PC-9 (cell line): ENCODE results near the gene SLC38A3. TPM values are rescaled to one million over a fixed set of nuclear protein-coding genes. Genes with fewer than 3 reads are reported as not detected.

Source experiments
- BruUV-seq: library from RNA; stranded (reverse); fragments of 400-500 nt; replicated peaks from 2 replicates; lab custom pipeline; 2021; lab: Mats Ljungman, UMichigan
- CTCF ChIA-PET: fragments of 300-600 bp; sonication (Branson Sonifier 250); formaldehyde crosslinking; loops from one replicate; lab custom pipeline; 2022; ENCODE audit warnings: antibody characterized with exemption; lab: Charles Lee
- POLR2A ChIA-PET: fragments of 300-600 bp; sonication (Branson Sonifier 250); formaldehyde crosslinking; loops from one replicate; lab custom pipeline; 2022; ENCODE audit warnings: antibody characterized with exemption; ENCODE audit not compliant: unreplicated experiment; lab: Charles Lee
- DNase-seq, 2 experiments: peaks; one replicate each; pipeline versions ENCODE4 v3.0.0 to v3.0.0-alpha.2; 2015 to 2022; ENCODE audit warnings: mixed read lengths in 1 of 2
- H2AFZ ChIP-seq: fragments of 200-600 bp; sonication (generic); 2 replicates; pipeline ENCODE4 v1.8.1; 2017; ENCODE audit warnings: antibody characterized with exemption
- H3F3A ChIP-seq: fragments of 200-600 bp; sonication (generic); 2 replicates; pipeline ENCODE4 v1.8.1; 2017; ENCODE audit warnings: antibody characterized with exemption, mild to moderate bottlenecking, low read depth; ENCODE audit not compliant: insufficient read depth
- H3K27ac ChIP-seq: fragments of 200-600 bp; sonication (generic); 2 replicates; pipeline ENCODE4 v1.6.1; 2016; ENCODE audit warnings: mixed run types
- H3K27me3 ChIP-seq: fragments of 200-600 bp; sonication (generic); 2 replicates; pipeline ENCODE4 v1.6.1; 2016; ENCODE audit warnings: low read depth, mixed run types; ENCODE audit not compliant: insufficient read depth
- H3K36me3 ChIP-seq: fragments of 200-600 bp; sonication (generic); 2 replicates; pipeline ENCODE4 v1.6.1; 2016; ENCODE audit warnings: low read depth, mixed run types
- H3K4me1 ChIP-seq: fragments of 200-600 bp; sonication (generic); replicated peaks from 2 replicates; pipeline ENCODE4 v1.6.1; 2016; ENCODE audit warnings: mixed run types; ENCODE audit not compliant: insufficient read depth
- H3K4me2 ChIP-seq: fragments of 200-600 bp; sonication (generic); 2 replicates; pipeline ENCODE4 v1.6.1; 2017; ENCODE audit warnings: mixed run types
- H3K4me3 ChIP-seq: fragments of 200-600 bp; sonication (generic); 2 replicates; pipeline ENCODE4 v1.6.1; 2016; ENCODE audit warnings: mixed run types
- H3K79me2 ChIP-seq: fragments of 200-600 bp; sonication (generic); 2 replicates; pipeline ENCODE4 v1.6.1; 2017; ENCODE audit warnings: low read depth, mixed run types
- H3K9me2 ChIP-seq: fragments of 200-600 bp; sonication (generic); 2 replicates; pipeline ENCODE4 v1.8.1; 2017; ENCODE audit warnings: mild to moderate bottlenecking; ENCODE audit not compliant: insufficient read depth
- H3K9me3 ChIP-seq: fragments of 200-600 bp; sonication (generic); 2 replicates; pipeline ENCODE4 v1.8.1; 2016; ENCODE audit warnings: low read depth; ENCODE audit not compliant: insufficient read depth
- H4K20me1 ChIP-seq: fragments of 200-600 bp; sonication (generic); 2 replicates; pipeline ENCODE4 v1.8.1; 2017; ENCODE audit not compliant: insufficient read depth
- CTCF ChIP-seq: fragments of 200-600 bp; sonication (generic); conservative IDR thresholded peaks from 2 replicates; pipeline ENCODE4 v1.6.1; 2017; ENCODE audit warnings: mixed run types, antibody characterized with exemption, mild to moderate bottlenecking, moderate library complexity
- EZH2 ChIP-seq: fragments of 200-600 bp; sonication (generic); IDR thresholded peaks from 2 replicates; pipeline ENCODE4 v1.8.0; 2017; ENCODE audit warnings: antibody characterized with exemption, low read depth
- intact Hi-C: fragments of 100-400 bp; cut with micrococcal nuclease; formaldehyde crosslinking; loops from one replicate; pipeline ENCODE4 v1.10.0; 2022; ENCODE audit not compliant: unreplicated experiment
- total RNA-seq: library from RNA; stranded (reverse); gene quantifications from 2 replicates; pipeline ENCODE4 v1.2.3, GENCODE V29; 2021

SLC38A3 gene
- total RNA-seq, 1 experiment from 2014 or later: 0.37 TPM

- TF ChIP-seq EZH2 (no peak), CTCF (no peak)
- peaks cover 33% of the 10 kb centered on the region for H3K4me1 ChIP-seq
- H3K79me2 ChIP-seq: peaks cover 18% of the 10 kb centered on the region
- ChIA-PET POLR2A (no interaction called here), CTCF (no interaction called here)
- no peaks in the 10 kb centered on the region for H3K27me3 ChIP-seq
- H4K20me1 ChIP-seq: no peaks in the 10 kb centered on the region; the same call in 1 of the 2 replicates
- H3K4me3 ChIP-seq: no peak overlapping the region
- no peak overlapping the region for H3K4me2 ChIP-seq
- no peak overlapping the region for H3K27ac ChIP-seq
- no peaks in the 10 kb centered on the region for H3K9me2 ChIP-seq
- H2AFZ ChIP-seq: no peak overlapping the region
- no peak for DNase-seq
- no peaks in the 10 kb centered on the region for H3K9me3 ChIP-seq
- peaks cover 31% of the 10 kb centered on the region for H3F3A ChIP-seq
- intact Hi-C loops: no loop called here
- H3K36me3 ChIP-seq: no peaks in the 10 kb centered on the region
- BruUV-seq: no TSS peak
Observed at GRCh38 chr3:50245251-50245745, 40.2 kb downstream of the SLC38A3 start.

DNA sequence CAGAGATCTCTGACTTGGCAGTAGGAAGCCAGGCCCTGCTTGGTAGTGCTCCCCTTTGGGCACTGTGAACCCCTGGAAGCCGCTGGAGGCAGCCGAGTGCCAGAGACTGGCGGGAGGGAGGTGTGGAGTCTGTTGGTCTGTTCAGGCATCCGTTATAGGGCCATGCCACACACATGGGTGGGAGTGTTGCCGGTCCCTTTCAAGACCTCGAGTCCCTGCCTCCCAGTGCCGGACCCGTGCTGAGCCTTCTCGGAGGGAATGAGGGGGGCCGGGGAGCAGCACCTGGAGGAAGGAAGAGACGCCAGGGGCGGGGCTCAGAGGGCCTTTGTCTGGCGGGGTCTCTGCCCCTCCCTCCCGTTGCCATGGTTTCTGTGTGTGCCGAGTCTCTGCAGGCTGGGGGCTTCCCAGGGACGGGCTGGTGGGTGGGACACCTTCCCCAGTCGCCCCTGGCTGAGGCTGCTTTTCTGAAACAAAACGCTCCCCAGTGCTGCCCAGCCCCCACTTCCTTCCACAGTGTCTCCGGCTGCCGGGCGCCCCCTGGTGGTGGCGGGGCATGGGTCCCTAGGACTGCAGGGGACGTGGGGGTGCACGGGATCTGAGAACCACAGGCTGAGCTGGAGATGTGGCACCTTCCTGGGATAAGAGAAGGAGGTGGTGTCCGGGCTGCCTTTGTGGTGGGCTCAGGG, 40.9 kb downstream of the SLC38A3 start:
- H3K79me2 ChIP-seq: peaks cover 20% of the 10 kb centered on the region
- no peaks in the 10 kb centered on the region; the same call in 1 of the 2 replicates for H4K20me1 ChIP-seq
- intact Hi-C loops: loop anchor here (1.0 kb wide), 1 partner anchor 19 kb away; no protein-coding TSS in a partner anchor

More for the DNA sequence above, 40.9 kb downstream of the SLC38A3 start:
- ChIA-PET CTCF (interaction anchor here (0.6 to 1.4 kb wide), 11 partner anchors 8 to 71 kb away, joined by 3 to 22 read pairs (median 5); partner anchors contain the start of genes GNAI2, HYAL3 and NAA80), POLR2A (interaction anchor here (0.8 to 1.1 kb wide), 3 partner anchors 10 to 91 kb away, joined by 3 to 10 read pairs (median 5); partner anchors contain the start of gene GNAI2)
- no peaks in the 10 kb centered on the region for H3K36me3 ChIP-seq
- peak overlapping the region; percentile 64 for H3K4me2 ChIP-seq
- no peaks in the 10 kb centered on the region for H3K9me3 ChIP-seq
- peaks cover 31% of the 10 kb centered on the region for H3F3A ChIP-seq
- no peaks in the 10 kb centered on the region for H3K9me2 ChIP-seq
- peaks cover 33% of the 10 kb centered on the region for H3K4me1 ChIP-seq
- H3K27me3 ChIP-seq: no peaks in the 10 kb centered on the region
- H3K27ac ChIP-seq: peak overlapping the region; percentile 84
- TF ChIP-seq EZH2 (no peak), CTCF (peak; percentile 96)
- peak overlapping the region; percentile 58; the same call in 1 of the 2 replicates for H2AFZ ChIP-seq
- DNase-seq: peak; percentile 64 to 91
- BruUV-seq: no TSS peak
- peak overlapping the region; percentile 6; the same call in 1 of the 2 replicates for H3K4me3 ChIP-seq
